Liver (tissue), 9 donors: Measurements from ENCODE around the gene WDFY3. TPM values are rescaled to one million over a fixed set of nuclear protein-coding genes. Genes with fewer than 3 reads are reported as not detected.
A peak's percentile ranks its signal among the peaks of the same experiment; 100 is the strongest.

Experiments
- DNase-seq: peaks from one replicate; pipeline ENCODE4 v3.0.0-alpha.2; 2017; ENCODE audit warnings: low spot score
- H3K27ac ChIP-seq, 2 donors: one replicate each; pipeline ENCODE4 v1.7.0; 2013; ENCODE audit warnings: inconsistent platforms in 2 of 2, low read length in 2 of 2, control low read depth in 1 of 2, low read depth in 1 of 2, mild to moderate bottlenecking in 1 of 2
- H3K27me3 ChIP-seq, 4 donors: one replicate each; pipeline versions ENCODE4 v1.6.1 to v1.7.0; 2013; ENCODE audit warnings: low read length in 3 of 4, inconsistent platforms in 1 of 4, mild to moderate bottlenecking in 1 of 4, moderate library complexity in 1 of 4; ENCODE audit not compliant: control insufficient read depth in 4 of 4, insufficient read depth in 4 of 4
- H3K36me3 ChIP-seq, 4 donors: one replicate each; pipeline versions ENCODE4 v1.6.1 to v1.7.0; 2013; ENCODE audit warnings: low read length in 3 of 4, mild to moderate bottlenecking in 3 of 4, low read depth in 1 of 4, moderate library complexity in 1 of 4; ENCODE audit not compliant: control insufficient read depth in 4 of 4, insufficient read depth in 3 of 4
- H3K4me1 ChIP-seq, 4 donors: one replicate each; pipeline versions ENCODE4 v1.6.1 to v1.7.0; 2013; ENCODE audit warnings: low read length in 3 of 4, mild to moderate bottlenecking in 3 of 4, moderate library complexity in 1 of 4; ENCODE audit not compliant: control insufficient read depth in 4 of 4, insufficient read depth in 4 of 4
- H3K4me3 ChIP-seq, 3 donors: one replicate each; pipeline versions ENCODE4 v1.6.1 to v1.7.0; 2013; ENCODE audit warnings: low read length in 3 of 3, control low read depth in 1 of 3, low read depth in 1 of 3, mild to moderate bottlenecking in 1 of 3
- H3K9ac ChIP-seq, 2 donors: one replicate each; pipeline ENCODE4 v1.7.0; 2013; ENCODE audit warnings: low read length in 2 of 2, mild to moderate bottlenecking in 2 of 2, moderate library complexity in 2 of 2, control low read depth in 1 of 2, low read depth in 1 of 2
- H3K9me3 ChIP-seq, 4 donors: one replicate each; pipeline versions ENCODE4 v1.6.1 to v1.7.0; 2013; ENCODE audit warnings: low read length in 3 of 4; ENCODE audit not compliant: control insufficient read depth in 4 of 4
- EGR1 ChIP-seq, 2 donors: IDR thresholded peaks; 2 replicates each; pipeline ENCODE4 v1.6.1; 2016 to 2018; ENCODE audit warnings: antibody characterized with exemption in 2 of 2, low read depth in 2 of 2
- FOXA1 ChIP-seq: IDR thresholded peaks from 2 replicates; pipeline ENCODE4 v1.6.1; 2016; ENCODE audit warnings: antibody characterized with exemption
- FOXA2 ChIP-seq: IDR thresholded peaks from 2 replicates; pipeline ENCODE4 v1.6.1; 2016; ENCODE audit warnings: antibody characterized with exemption
- GABPA ChIP-seq, 2 donors: IDR thresholded peaks in 1 of 2; conservative IDR thresholded peaks in 1 of 2; 2 replicates each; pipeline ENCODE4 v1.6.1; 2016; ENCODE audit warnings: antibody characterized with exemption in 2 of 2, mild to moderate bottlenecking in 1 of 2, moderate library complexity in 1 of 2
- HNF4A ChIP-seq, 2 donors: conservative IDR thresholded peaks; 2 replicates each; pipeline ENCODE4 v1.6.1; 2016; ENCODE audit warnings: antibody characterized with exemption in 2 of 2, mild to moderate bottlenecking in 2 of 2
- HNF4G ChIP-seq: IDR thresholded peaks from 2 replicates; pipeline ENCODE4 v1.6.1; 2016; ENCODE audit warnings: antibody characterized with exemption
- JUND ChIP-seq, 2 donors: IDR thresholded peaks; 2 replicates each; pipeline ENCODE4 v1.6.1; 2016; ENCODE audit warnings: antibody characterized with exemption in 2 of 2
- NR2F2 ChIP-seq: IDR thresholded peaks from 2 replicates; pipeline ENCODE4 v1.6.1; 2016; ENCODE audit warnings: antibody characterized with exemption
- RAD21 ChIP-seq, 2 donors: IDR thresholded peaks; 2 replicates each; pipeline ENCODE4 v1.6.1; 2016; ENCODE audit warnings: antibody characterized with exemption in 2 of 2, mild to moderate bottlenecking in 2 of 2
- RXRA ChIP-seq, 2 donors: IDR thresholded peaks; 2 replicates each; pipeline ENCODE4 v1.6.1; 2017 to 2018; ENCODE audit warnings: antibody characterized with exemption in 2 of 2, mild to moderate bottlenecking in 1 of 2
- TAF1 ChIP-seq: conservative IDR thresholded peaks from 2 replicates; pipeline ENCODE4 v1.6.1; 2016; ENCODE audit warnings: antibody characterized with exemption, mild to moderate bottlenecking
- YY1 ChIP-seq: IDR thresholded peaks from 2 replicates; pipeline ENCODE4 v1.6.1; 2016; ENCODE audit warnings: antibody characterized with exemption, mild to moderate bottlenecking
- WGBS: extraction: QIAGEN DNeasy Blood & Tissue Kit; methylation state at CpG from one replicate; pipeline ENCODE4 v1.1.7; 2013; 5-methylcytosine and 5-hydroxymethylcytosine counted together
- polyA plus RNA-seq, 2 donors: library from polyadenylated mRNA; stranded (reverse) in 1 of 2; unstranded in 1 of 2; fragments of 200-250 nt in 1 of 2; fragments of >200 nt in 1 of 2; fragmentation: Nextera tagmentation in 1 of 2; extraction: Ambion mirVana in 1 of 2; gene quantifications; one replicate each; pipeline versions ENCODE4 v1.2.1 to v1.2.3, GENCODE V29; 2013 to 2015
- total RNA-seq, 2 donors: library from RNA; depleted of rRNA; stranded (reverse); fragments of >200 nt; gene quantifications; one replicate each; pipeline ENCODE4 v1.2.3, GENCODE V29; 2014
- TF ChIP-seq, protein P1 (sequence below): fragments of 150-350 bp; IDR thresholded peaks from 2 replicates; pipeline ENCODE4 v1.5.1; 2017; ENCODE audit warnings: improper control_type of control experiment, low read depth, low read length; ENCODE audit not compliant: missing input control
- TF ChIP-seq, protein P2 (sequence below): IDR thresholded peaks from 2 replicates; pipeline ENCODE4 v1.6.1; 2016; ENCODE audit warnings: antibody characterized with exemption, mild to moderate bottlenecking
- TF ChIP-seq, protein P3 (sequence below): IDR thresholded peaks from 2 replicates; pipeline ENCODE4 v1.6.1; 2016; ENCODE audit warnings: antibody characterized with exemption
- TF ChIP-seq, protein P4 (sequence below): IDR thresholded peaks from 2 replicates; pipeline ENCODE4 v1.6.1; 2016; ENCODE audit warnings: antibody characterized with exemption
- TF ChIP-seq, protein P5 (sequence below): IDR thresholded peaks from 2 replicates; pipeline ENCODE4 v1.6.1; 2016; ENCODE audit warnings: antibody characterized with exemption
- donor health status: healthy.
- donor health status: healthy.
- donor health status: healthy.
- donor health status: healthy.
- donor health status: healthy.

The WDFY3 gene
- total and polyA plus RNA-seq, 4 donors, result 3.2 to 50.5 (median 19.2) TPM

DNA sequence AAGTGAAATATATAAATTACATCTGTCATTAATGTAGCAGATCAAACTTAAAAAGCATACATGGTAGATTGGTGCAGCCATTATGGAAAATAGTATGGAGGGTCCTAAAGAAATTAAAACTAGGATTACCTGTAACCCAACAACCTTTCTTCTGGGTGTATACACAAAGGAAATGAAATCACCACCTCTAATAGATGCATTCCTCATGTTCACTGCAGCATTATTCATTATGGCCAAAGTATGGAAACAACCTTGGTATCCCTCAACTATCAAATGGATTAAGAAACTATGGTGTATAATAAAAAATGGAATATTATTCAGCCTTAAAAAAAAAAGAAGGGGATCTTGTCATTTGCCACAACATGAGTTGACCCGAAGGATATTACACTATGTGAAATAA, 13.7 kb downstream of the WDFY3 start:
- Histone ChIP-seq H3K27ac (no peak overlapping the region), H3K9me3 (no peaks in the 10 kb centered on the region), H3K9ac (no peak overlapping the region), H3K36me3 (no peaks in the 10 kb centered on the region), H3K4me1 (peaks cover 1 to 14% (median 5%) of the 10 kb centered on the region in 4 donors), H3K27me3 (no peaks in the 10 kb centered on the region), H3K4me3 (no peak overlapping the region)
- TF ChIP-seq, protein P1, sequence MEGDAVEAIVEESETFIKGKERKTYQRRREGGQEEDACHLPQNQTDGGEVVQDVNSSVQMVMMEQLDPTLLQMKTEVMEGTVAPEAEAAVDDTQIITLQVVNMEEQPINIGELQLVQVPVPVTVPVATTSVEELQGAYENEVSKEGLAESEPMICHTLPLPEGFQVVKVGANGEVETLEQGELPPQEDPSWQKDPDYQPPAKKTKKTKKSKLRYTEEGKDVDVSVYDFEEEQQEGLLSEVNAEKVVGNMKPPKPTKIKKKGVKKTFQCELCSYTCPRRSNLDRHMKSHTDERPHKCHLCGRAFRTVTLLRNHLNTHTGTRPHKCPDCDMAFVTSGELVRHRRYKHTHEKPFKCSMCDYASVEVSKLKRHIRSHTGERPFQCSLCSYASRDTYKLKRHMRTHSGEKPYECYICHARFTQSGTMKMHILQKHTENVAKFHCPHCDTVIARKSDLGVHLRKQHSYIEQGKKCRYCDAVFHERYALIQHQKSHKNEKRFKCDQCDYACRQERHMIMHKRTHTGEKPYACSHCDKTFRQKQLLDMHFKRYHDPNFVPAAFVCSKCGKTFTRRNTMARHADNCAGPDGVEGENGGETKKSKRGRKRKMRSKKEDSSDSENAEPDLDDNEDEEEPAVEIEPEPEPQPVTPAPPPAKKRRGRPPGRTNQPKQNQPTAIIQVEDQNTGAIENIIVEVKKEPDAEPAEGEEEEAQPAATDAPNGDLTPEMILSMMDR, result no peak
- TF ChIP-seq HNF4G (no peak), RAD21 (IDR thresholded peaks at IDR 0.05) (no peak), TAF1 (no peak), JUND (IDR thresholded peaks at IDR 0.05) (no peak), NR2F2 (no peak), EGR1 (IDR thresholded peaks at IDR 0.05; ENCODE audit: low read depth in 2 of 2) (no peak), FOXA2 (no peak), GABPA (IDR thresholded peaks at IDR 0.05 in 1 of 2, conservative IDR thresholded peaks at IDR 0.05 in 1 of 2) (no peak), FOXA1 (no peak), RXRA (IDR thresholded peaks at IDR 0.05) (no peak), YY1 (no peak), HNF4A (conservative IDR thresholded peaks at IDR 0.05) (no peak)
- TF ChIP-seq, protein P2, sequence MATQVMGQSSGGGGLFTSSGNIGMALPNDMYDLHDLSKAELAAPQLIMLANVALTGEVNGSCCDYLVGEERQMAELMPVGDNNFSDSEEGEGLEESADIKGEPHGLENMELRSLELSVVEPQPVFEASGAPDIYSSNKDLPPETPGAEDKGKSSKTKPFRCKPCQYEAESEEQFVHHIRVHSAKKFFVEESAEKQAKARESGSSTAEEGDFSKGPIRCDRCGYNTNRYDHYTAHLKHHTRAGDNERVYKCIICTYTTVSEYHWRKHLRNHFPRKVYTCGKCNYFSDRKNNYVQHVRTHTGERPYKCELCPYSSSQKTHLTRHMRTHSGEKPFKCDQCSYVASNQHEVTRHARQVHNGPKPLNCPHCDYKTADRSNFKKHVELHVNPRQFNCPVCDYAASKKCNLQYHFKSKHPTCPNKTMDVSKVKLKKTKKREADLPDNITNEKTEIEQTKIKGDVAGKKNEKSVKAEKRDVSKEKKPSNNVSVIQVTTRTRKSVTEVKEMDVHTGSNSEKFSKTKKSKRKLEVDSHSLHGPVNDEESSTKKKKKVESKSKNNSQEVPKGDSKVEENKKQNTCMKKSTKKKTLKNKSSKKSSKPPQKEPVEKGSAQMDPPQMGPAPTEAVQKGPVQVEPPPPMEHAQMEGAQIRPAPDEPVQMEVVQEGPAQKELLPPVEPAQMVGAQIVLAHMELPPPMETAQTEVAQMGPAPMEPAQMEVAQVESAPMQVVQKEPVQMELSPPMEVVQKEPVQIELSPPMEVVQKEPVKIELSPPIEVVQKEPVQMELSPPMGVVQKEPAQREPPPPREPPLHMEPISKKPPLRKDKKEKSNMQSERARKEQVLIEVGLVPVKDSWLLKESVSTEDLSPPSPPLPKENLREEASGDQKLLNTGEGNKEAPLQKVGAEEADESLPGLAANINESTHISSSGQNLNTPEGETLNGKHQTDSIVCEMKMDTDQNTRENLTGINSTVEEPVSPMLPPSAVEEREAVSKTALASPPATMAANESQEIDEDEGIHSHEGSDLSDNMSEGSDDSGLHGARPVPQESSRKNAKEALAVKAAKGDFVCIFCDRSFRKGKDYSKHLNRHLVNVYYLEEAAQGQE, result no peak
- TF ChIP-seq, protein P3, sequence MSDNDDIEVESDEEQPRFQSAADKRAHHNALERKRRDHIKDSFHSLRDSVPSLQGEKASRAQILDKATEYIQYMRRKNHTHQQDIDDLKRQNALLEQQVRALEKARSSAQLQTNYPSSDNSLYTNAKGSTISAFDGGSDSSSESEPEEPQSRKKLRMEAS, result no peak
- DNase-seq, result no peak
- WGBS, result 85% methylated on average over 1 of the region's 1 CpG

DNA sequence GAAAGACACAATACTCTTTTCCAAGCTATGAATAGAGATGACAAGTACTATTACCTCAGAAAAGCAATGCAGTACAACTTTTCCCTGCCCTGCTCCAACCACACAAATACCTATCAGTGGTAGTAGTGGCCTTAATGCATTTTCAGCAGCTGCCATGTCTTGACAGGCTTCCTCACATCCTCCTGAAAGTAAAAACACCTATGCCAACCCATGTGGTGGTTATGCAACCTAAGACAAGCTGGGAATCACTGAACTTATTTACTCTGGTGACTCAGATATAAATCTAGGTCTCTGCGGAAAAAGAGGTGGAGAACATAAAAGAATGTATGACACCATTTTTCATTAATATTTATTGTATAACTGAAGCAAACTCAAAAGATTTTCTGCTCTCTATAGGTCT, 14.5 kb downstream of the WDFY3 start:
- Histone ChIP-seq H3K27me3 (no peaks in the 10 kb centered on the region), H3K9me3 (no peaks in the 10 kb centered on the region), H3K36me3 (no peaks in the 10 kb centered on the region), H3K4me3 (no peak overlapping the region), H3K9ac (no peak overlapping the region), H3K4me1 (peaks cover 0 to 8% (median 3%) of the 10 kb centered on the region in 4 donors), H3K27ac (no peak overlapping the region)
- 17% methylated on average over 1 of the region's 1 CpG for WGBS
- DNase-seq, result no peak
- TF ChIP-seq, protein P2, result no peak
- TF ChIP-seq, protein P3, result peak; percentile 69
- TF ChIP-seq TAF1 (no peak), RXRA (IDR thresholded peaks at IDR 0.05) (peak; percentile 20 to 50), GABPA (IDR thresholded peaks at IDR 0.05 in 1 of 2, conservative IDR thresholded peaks at IDR 0.05 in 1 of 2) (no peak), HNF4A (conservative IDR thresholded peaks at IDR 0.05) (peak in 1 of 2 donors; percentile 47), RAD21 (IDR thresholded peaks at IDR 0.05) (peak in 1 of 2 donors; percentile 11), YY1 (peak; percentile 53)
- TF ChIP-seq, protein P4, sequence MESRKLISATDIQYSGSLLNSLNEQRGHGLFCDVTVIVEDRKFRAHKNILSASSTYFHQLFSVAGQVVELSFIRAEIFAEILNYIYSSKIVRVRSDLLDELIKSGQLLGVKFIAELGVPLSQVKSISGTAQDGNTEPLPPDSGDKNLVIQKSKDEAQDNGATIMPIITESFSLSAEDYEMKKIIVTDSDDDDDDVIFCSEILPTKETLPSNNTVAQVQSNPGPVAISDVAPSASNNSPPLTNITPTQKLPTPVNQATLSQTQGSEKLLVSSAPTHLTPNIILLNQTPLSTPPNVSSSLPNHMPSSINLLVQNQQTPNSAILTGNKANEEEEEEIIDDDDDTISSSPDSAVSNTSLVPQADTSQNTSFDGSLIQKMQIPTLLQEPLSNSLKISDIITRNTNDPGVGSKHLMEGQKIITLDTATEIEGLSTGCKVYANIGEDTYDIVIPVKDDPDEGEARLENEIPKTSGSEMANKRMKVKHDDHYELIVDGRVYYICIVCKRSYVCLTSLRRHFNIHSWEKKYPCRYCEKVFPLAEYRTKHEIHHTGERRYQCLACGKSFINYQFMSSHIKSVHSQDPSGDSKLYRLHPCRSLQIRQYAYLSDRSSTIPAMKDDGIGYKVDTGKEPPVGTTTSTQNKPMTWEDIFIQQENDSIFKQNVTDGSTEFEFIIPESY, result peak; percentile 23
- TF ChIP-seq, protein P5, sequence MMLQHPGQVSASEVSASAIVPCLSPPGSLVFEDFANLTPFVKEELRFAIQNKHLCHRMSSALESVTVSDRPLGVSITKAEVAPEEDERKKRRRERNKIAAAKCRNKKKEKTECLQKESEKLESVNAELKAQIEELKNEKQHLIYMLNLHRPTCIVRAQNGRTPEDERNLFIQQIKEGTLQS, result peak; percentile 75
- TF ChIP-seq, protein P1, result no peak
